Activated CD8-positive, alpha-beta T cell treated with anti-CD3 and anti-CD28 coated beads for 36 hours (primary cell): ENCODE measurements around the gene EFHC2. TPM values are rescaled to one million over a fixed set of nuclear protein-coding genes. Genes with fewer than 3 reads are reported as not detected.

Experiments used
- ATAC-seq: fragments of 200-7000 bp; cut with Tn5 transposase; one replicate; pipeline ENCODE4 v1.10.0; 2021; ENCODE audit warnings: mild to moderate bottlenecking, moderate library complexity
- CTCF ChIA-PET: fragments of 350-600 bp; sonication (Branson Sonifier 250); formaldehyde crosslinking; loops from one replicate; lab custom pipeline; 2021; ENCODE audit warnings: antibody characterized with exemption; lab: Charles Lee
- POLR2A ChIA-PET: fragments of 350-600 bp; sonication (Branson Sonifier 250); formaldehyde crosslinking; loops from one replicate; lab custom pipeline; 2021; ENCODE audit warnings: antibody characterized with exemption; lab: Charles Lee
- DNase-seq: peaks from one replicate; pipeline ENCODE4 v3.0.0-alpha.2; 2020
- H3K27ac Mint-ChIP-seq: one replicate; pipeline ENCODE4 v1.8.0; 2021; ENCODE audit warnings: mild to moderate bottlenecking, mixed read lengths
- H3K27me3 Mint-ChIP-seq: one replicate; pipeline ENCODE4 v1.8.0; 2021; ENCODE audit warnings: mixed read lengths
- H3K36me3 Mint-ChIP-seq: one replicate; pipeline ENCODE4 v1.8.0; 2021; ENCODE audit warnings: low read depth, mixed read lengths
- H3K4me1 Mint-ChIP-seq: one replicate; pipeline ENCODE4 v1.8.0; 2021; ENCODE audit warnings: low read depth, mixed read lengths
- H3K4me3 Mint-ChIP-seq: one replicate; pipeline ENCODE4 v1.8.0; 2021; ENCODE audit warnings: mild to moderate bottlenecking, moderate library complexity, mixed read lengths
- H3K9me3 Mint-ChIP-seq: one replicate; pipeline ENCODE4 v1.8.0; 2021; ENCODE audit warnings: mixed read lengths
- CTCF ChIP-seq: fragments of 200-600 bp; IDR thresholded peaks from one replicate; pipeline ENCODE4 v1.8.0; 2022; ENCODE audit warnings: antibody characterized with exemption, mild to moderate bottlenecking
- intact Hi-C: fragments of 100-400 bp; cut with micrococcal nuclease; formaldehyde crosslinking; loops from one replicate; pipeline ENCODE4 v1.10.0; 2022
- total RNA-seq, 2 experiments: library from RNA; stranded (reverse); gene quantifications; one replicate each; pipeline ENCODE4 v1.2.3, GENCODE V29; 2021

Gene EFHC2
- total RNA-seq, 2 experiments from 2014 or later = 0.20 to 0.31 TPM

- intact Hi-C loops = no loop called here
- H3K36me3 Mint-ChIP-seq = no peaks in the 10 kb centered on the region
- no peaks in the 10 kb centered on the region for H3K27me3 Mint-ChIP-seq
- no peak overlapping the region for H3K4me3 Mint-ChIP-seq
- ChIA-PET CTCF (no interaction called here), POLR2A (no interaction called here)
- no peaks in the 10 kb centered on the region for H3K4me1 Mint-ChIP-seq
- no peak for DNase-seq
- TF ChIP-seq CTCF = no peak
- no peak overlapping the region for H3K27ac Mint-ChIP-seq
- H3K9me3 Mint-ChIP-seq = no peaks in the 10 kb centered on the region
- ATAC-seq = no peak
These were observed 5.1 kb downstream of the EFHC2 start for GRCh38 chrX:44338361-44338760.

DNA sequence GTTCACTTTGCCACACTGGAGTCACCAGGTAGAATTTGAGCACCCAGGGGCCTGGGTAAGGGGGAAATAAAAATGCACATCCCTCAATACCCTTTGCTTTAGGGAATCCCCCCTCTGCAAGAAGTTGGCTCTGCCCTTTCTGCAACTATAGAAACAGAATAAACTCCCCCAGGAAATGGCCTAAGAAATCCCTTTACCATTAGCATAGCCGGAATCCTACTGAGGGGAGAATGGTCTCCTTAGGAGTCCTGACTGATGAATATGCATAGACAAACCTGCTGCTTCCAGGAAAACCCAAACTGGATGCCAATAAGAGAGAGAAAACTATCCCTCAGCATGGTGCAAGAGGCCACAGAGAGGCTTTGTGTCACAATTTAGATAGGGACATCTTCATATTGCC, 11.0 kb downstream of the EFHC2 start:
- no peak overlapping the region for H3K4me3 Mint-ChIP-seq
- peaks cover 26% of the 10 kb centered on the region for H3K4me1 Mint-ChIP-seq
- no peak for DNase-seq
- H3K27me3 Mint-ChIP-seq = no peaks in the 10 kb centered on the region
- H3K27ac Mint-ChIP-seq = no peak overlapping the region
- H3K36me3 Mint-ChIP-seq = no peaks in the 10 kb centered on the region
- ATAC-seq = no peak
- CTCF ChIA-PET = no interaction called here
- intact Hi-C loops = no loop called here
- H3K9me3 Mint-ChIP-seq = peaks cover 3% of the 10 kb centered on the region
- POLR2A ChIA-PET = interaction anchor here (0.7 kb wide), 1 partner anchor 901 kb away, joined by 3 read pairs; no protein-coding TSS in a partner anchor
- TF ChIP-seq CTCF = no peak

DNA sequence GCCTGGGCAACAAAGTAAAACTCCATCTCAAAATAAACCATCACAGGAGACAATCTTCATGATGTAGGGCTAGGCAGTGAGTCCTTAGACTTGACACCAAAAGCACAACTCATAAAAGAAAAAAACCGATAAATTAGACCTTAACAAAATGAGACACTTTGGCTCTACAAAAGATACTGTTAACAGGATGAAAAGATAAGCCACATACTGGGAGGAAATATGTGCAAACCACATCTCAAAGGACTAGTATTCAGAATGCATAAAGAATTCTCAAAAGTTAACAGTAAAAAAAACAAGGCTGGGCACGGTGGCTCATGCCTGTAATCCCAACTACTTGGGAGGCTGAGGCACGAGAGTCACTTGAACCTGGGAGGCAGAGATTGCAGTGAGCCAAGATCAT, 13.2 kb downstream of the EFHC2 start:
- Mint-ChIP-seq H3K9me3 (peaks cover 3% of the 10 kb centered on the region), H3K4me1 (peaks cover 26% of the 10 kb centered on the region), H3K27me3 (no peaks in the 10 kb centered on the region), H3K36me3 (no peaks in the 10 kb centered on the region), H3K27ac (no peak overlapping the region), H3K4me3 (no peak overlapping the region)
- intact Hi-C loops = no loop called here
- no peak for ATAC-seq
- TF ChIP-seq CTCF = no peak
- POLR2A ChIA-PET = no interaction called here
- CTCF ChIA-PET = no interaction called here
- no peak for DNase-seq

DNA sequence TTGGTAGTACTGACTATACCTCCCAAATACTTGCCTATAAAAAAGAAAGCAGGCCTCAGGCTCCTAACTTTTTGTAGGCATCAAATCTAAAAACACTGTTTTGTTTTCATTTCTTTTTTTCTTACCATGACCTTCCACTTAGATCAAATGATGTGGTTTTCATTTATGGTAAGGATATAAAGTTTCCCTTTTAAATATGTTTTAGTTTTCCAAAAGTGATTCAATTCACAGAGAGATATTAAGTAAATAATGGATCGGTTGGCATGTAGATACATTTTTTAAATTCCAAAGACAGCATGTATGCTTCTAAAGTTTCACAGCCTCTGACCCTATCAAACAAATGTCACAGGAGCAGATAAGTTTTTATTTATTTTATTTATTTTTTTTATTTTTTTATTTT, 23.9 kb downstream of the EFHC2 start:
- intact Hi-C loops = no loop called here
- no peaks in the 10 kb centered on the region for H3K36me3 Mint-ChIP-seq
- ATAC-seq (no peak), DNase-seq (no peak)
- H3K9me3 Mint-ChIP-seq = no peaks in the 10 kb centered on the region
- H3K4me3 Mint-ChIP-seq = no peak overlapping the region
- no peaks in the 10 kb centered on the region for H3K27me3 Mint-ChIP-seq
- no peak overlapping the region for H3K27ac Mint-ChIP-seq
- TF ChIP-seq CTCF = no peak
- CTCF ChIA-PET = no interaction called here
- peaks cover 12% of the 10 kb centered on the region for H3K4me1 Mint-ChIP-seq
- POLR2A ChIA-PET = no interaction called here

DNA sequence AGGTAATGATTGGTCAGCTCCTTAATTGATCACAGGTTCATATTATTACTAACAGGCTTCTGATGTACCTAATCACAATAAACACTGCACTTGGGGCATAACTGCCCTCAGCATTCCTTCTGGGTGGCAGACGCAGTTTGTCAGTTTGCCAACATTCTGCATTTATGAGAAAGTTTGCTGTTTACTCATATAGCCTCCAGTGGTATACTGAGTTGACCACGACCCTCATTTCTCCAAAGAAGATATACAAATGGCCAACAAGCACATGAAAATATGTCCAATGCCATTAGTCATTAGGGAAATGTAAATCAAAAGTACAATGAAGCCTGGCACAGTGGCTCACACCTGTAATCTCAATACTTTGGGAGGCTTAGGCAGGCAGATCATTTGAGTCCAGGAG, 26.3 kb downstream of the EFHC2 start:
- H3K9me3 Mint-ChIP-seq = no peaks in the 10 kb centered on the region
- TF ChIP-seq CTCF = no peak
- H3K4me1 Mint-ChIP-seq = peaks cover 16% of the 10 kb centered on the region
- CTCF ChIA-PET = no interaction called here
- no peaks in the 10 kb centered on the region for H3K36me3 Mint-ChIP-seq
- POLR2A ChIA-PET = no interaction called here
- intact Hi-C loops = no loop called here
- ATAC-seq (no peak), DNase-seq (no peak)
- no peak overlapping the region for H3K4me3 Mint-ChIP-seq
- no peaks in the 10 kb centered on the region for H3K27me3 Mint-ChIP-seq
- no peak overlapping the region for H3K27ac Mint-ChIP-seq
